PC-3 (cell line): ENCODE results near the gene TAC4.

Experiments used
- CTCF ChIP-seq: fragments of 300-600 bp; sonication (generic); conservative IDR thresholded peaks from 2 replicates; pipeline ENCODE4 v1.5.1; 2017; ENCODE audit warnings: antibody characterized with exemption, low read depth, mild to moderate bottlenecking, low read length
- EZH2 ChIP-seq: fragments of 300-600 bp; sonication (generic); IDR thresholded peaks from one replicate; pipeline ENCODE4 v1.6.1; 2017; ENCODE audit warnings: antibody characterized with exemption, mild to moderate bottlenecking, low read length; ENCODE audit not compliant: unreplicated experiment

DNA sequence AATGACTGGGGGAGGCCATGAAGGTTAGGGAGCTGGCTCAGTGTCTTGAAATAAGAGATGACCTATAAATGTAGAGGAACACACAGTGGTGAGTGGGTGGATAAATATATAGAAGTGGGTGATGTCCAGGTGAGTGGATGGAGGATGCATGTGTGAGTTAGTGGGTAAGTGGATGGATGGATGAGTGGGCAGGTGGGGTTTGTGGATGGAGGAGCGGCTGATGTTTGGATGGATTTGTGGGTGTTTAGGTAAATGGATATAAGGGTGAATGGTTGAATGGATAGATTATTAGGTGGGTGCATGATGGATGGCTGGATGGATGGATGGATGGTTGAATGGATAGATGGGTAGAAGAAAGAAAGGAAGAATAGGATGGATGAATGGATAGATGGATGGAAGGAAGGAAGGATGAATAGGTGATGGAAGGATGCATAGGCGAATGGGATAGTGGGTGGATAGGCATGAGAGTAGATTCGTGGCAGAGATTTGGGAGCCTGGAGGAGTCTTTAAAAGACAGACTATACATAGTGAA lies 19.1 kb upstream of the TAC4 start:
- TF ChIP-seq CTCF (no peak), EZH2 (no peak)
